Stimulated activated CD4-positive, alpha-beta T cell treated with anti-CD3 and anti-CD28 coated beads, Interleukin-4, amount 100 ng/mL, for 1 hour (primary cell): ENCODE measurements around the gene OAT.
A peak's percentile ranks its signal among the peaks of the same experiment; 100 is the strongest.

ENCODE experiments used
- DNase-seq: peaks from one replicate; pipeline ENCODE4 v3.0.0-alpha.2; 2020

The OAT gene

DNA sequence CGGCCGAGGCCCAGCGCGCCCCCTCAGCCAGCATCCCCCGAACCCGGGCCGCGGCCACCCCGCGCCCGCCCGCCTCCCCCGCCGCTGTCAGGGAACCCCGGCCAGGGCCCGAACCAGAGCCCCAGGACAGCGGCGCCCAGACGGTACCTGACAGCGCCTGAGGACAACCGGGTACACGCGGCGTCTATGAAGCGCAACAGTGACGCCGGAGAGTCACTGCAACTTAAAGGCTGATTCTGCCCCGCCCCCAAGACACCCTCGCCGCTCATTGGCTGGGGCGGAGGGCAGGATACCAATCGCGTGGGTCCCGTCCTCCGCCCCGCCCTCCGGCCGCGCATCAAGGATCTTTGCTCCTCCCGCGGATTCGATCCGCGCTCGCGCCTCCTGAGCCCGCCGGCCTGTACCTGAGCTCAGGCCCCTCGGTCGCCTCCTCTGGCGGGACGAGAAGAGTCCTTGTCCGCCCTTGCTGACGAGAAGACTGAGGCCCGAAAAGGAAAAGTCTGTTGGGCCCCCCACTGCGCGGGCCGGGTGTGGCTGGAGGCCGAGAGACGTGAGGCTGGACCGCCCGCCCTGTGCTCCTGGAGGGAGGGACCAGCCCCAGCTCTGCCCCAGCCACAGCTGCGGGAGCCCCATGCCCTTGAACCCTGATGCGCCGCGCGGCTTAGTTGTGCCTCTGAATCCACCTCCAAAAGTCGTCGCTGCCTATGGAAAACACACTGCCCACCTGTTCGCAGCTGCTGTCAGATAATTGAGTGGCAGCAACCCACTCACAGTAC is at the start of gene OAT:
OAT (minus strand) TSS at position 198 of the 776 bp plus-strand sequence. CDS start 6,752 bp downstream, outside the sequence.
- peak; percentile 97 for DNase-seq

DNA sequence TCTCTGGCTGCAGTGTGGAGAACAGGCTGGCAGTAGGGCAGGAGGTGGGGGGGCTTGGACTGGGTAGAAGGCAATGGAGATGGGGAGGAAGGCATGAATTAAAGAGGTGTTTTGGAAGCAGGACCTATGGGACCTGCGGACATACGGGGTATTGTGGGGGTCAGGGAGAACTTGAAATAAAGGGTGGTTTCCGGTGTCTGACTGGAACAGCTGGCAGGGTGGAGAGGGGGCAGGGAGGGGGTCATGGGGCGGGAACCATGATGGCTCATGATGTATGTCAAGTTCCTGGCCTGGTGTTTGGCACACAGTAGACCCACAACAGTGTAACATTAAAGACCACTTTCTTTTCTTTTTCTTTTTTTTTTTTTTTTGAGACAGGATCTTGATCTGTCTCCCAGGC is 48.4 kb upstream of the OAT start:
- no peak for DNase-seq

DNA sequence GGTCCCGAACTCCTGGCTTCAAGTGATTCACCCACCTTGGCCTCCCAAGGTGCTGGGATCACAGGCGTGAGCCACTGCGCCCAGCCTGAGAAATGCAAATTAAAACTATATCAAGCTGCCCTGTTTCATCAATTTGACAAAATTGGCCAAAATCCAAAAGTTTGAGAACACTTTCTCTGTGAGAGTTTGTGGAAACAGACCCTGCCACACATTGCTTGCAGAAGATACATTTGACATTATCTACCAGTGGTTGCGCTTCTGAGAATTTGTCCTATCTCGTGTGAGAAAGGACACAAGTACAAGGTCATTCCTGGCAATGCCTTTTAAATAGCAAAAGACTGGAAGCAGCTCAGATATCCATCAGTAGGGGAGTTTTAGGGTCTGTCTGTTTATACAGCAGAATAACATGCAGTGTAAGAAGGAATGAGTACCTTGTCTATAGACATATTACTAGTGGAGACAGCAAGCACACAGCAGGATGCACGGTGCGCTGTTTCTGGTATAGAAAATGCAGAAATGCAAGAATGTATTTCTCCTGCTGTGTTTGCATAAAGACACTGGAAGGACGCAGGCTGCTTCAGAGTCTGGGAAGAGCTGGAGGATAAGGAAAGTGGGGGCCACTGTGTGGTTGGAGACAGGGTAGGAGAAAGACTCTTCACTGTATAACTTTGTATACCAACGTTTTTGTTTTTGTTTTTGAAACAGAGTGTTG is 47.2 kb upstream of the OAT start:
- no peak for DNase-seq

- DNase-seq, result no peak
Observed at GRCh38 chr10:124465003-124465776, 46.5 kb upstream of the OAT start.

DNA sequence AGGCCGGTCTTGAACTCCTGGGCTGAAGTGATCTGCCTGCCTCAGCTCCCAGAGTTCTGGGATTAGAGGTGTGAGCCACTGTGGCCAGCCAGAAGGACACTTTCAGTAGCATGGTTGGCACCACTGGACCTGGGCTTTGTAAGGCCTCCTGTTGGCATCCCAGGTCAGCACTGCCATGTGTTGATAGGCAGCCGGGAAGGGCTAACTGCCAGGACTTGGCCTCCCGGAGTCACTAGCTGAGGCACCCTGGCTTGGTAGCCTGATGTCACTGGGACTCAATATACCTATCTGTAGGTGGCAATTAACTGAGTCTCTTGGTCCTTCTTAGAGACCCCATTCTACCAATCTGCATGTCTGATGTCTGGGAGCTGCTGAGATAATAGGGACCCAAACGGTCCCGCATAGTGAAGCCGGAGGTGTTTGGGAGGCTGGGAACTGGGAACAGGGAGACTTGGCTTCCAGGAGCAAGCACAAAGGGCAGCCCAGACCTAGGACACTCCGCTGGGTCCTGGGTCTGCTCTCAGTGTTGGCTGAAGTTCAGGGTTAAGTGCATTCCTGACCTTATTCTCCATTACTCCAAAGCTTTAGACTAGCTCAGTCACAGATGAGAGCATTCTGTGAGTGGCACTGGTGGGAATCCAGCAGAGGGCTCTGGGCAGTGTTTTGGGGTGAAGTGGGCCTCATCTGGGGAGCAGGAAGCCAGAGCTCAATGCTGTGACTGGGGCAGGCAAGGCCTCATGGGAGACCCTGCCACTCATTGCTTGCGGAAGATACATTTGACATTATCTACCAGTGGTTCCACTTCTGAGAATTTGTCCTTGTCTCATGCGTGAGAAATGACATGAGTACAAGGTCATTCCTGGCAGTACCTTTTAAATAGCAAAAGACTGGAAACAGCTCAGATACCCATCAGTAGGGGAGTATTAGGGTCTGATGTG is 45.6 kb upstream of the OAT start:
- DNase-seq, result no peak

DNA sequence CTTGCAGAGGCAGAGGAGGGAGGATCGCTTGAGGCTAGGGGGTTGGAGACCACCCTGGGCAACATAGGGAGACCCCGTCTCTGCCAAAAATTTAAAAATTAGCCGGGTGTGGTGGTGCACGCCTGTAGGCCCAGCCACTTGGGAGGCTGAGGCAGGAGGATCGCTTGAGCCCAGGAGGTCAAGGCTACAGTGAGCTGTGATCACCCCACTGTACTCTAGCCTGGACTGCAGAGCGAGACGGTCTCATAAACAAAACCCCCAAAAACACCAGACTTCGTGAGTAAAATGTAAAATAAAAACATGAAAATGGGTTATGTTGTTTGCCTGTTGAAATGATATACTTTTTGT is 43.6 kb upstream of the OAT start:
- no peak for DNase-seq

- peak; percentile 88 for DNase-seq
Observed at GRCh38 chr10:124461642-124462347, 43.1 kb upstream of the OAT start, which contains the start of gene LHPP. Gene LHPP, plus strand, starts transcription at chr10:124461823. Its CDS starts 40 bp downstream, at chr10:124461863.

DNA sequence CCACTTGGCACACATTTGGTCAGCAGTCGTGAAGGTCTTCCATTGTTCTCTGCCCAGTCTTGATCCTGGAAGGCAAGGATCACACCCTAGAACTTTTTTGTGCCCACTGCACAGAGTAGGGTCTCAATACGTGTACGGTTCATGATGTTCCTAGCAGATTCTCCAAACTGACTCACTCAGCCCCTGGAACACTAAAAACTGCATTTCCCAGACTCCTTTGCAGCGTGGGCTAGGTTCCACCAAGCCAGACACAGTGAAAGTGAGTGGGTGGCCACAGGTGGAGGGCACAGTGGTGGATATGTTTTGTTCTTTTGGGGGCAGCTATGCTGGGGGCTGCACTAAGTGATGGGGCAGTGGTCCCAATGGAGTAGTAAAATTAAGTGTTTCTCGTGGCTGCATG is 41.4 kb upstream of the OAT start:
- no peak for DNase-seq

- no peak for DNase-seq
Observed at GRCh38 chr10:124459395-124459794, 40.7 kb upstream of the OAT start.

GRCh38 chr10:124458889-124459288 is 40.2 kb upstream of the OAT start:
- DNase-seq, result no peak

GRCh38 chr10:124458473-124458872 is 39.8 kb upstream of the OAT start:
- DNase-seq, result no peak

- DNase-seq, result no peak
Observed at GRCh38 chr10:124455441-124455840, 36.7 kb upstream of the OAT start.

DNA sequence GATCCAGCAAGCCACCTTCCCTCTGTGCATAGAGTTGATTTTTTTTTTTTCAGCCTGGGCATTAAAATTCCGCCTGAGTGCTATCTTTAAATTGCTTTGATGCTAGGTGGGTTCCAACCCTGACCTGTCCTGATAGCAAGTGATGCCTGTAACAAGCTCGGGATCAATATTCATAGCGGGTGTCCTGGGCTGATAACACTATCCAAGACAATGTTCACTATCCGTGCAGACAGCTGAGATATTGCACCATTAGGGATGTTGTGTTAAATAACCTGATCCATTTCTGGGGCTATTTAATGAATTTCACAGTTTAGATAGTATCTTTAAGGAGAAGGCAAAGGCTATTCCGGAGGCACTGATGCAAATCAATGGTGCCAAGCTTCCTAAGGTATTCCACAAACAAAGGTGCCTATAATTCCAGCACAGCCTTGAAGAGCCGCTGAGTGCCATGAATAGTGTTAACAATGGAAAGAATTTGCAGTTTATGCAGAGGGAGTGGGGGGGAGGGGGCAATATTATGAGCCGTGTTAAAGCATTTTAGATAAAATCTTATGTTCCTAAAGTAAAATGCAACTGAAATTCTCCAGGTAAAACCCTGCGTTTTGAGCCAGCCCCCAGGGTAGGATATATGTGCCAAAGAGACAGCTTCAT is 35.4 kb upstream of the OAT start:
- no peak for DNase-seq

DNA sequence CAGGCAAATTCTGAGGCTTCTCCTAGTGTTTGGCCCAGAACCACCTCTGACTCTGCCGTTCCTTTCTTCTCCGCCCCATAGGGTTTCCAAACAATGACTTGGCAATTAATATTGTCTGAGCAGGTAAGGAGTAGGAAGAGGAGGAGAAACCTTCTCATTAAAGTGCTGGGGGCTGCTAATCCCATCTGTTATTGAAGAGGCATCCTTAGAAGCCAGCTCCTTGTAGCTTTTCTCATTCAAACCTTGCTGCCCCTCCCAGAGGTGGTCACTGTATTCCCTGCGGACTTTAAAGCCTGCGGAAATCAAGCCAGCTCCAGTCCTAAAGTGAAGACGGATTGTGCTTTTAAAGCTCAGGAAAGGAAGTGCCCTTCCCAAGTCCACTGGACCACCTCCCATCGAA is 32.6 kb upstream of the OAT start:
- DNase-seq, result no peak

- DNase-seq, result no peak
Observed at GRCh38 chr10:124450783-124451057, 32.0 kb upstream of the OAT start.

GRCh38 chr10:124450012-124450782 is 31.5 kb upstream of the OAT start, which contains the start of gene NKX1-2:
Gene NKX1-2, minus strand, starts transcription at chr10:124450035. Its CDS starts 92 bp downstream, at chr10:124449943.
- no peak for DNase-seq

- DNase-seq, result no peak
Observed at GRCh38 chr10:124449170-124450011, 30.7 kb upstream of the OAT start.

GRCh38 chr10:124448696-124449169 is 30.0 kb upstream of the OAT start:
- no peak for DNase-seq

DNA sequence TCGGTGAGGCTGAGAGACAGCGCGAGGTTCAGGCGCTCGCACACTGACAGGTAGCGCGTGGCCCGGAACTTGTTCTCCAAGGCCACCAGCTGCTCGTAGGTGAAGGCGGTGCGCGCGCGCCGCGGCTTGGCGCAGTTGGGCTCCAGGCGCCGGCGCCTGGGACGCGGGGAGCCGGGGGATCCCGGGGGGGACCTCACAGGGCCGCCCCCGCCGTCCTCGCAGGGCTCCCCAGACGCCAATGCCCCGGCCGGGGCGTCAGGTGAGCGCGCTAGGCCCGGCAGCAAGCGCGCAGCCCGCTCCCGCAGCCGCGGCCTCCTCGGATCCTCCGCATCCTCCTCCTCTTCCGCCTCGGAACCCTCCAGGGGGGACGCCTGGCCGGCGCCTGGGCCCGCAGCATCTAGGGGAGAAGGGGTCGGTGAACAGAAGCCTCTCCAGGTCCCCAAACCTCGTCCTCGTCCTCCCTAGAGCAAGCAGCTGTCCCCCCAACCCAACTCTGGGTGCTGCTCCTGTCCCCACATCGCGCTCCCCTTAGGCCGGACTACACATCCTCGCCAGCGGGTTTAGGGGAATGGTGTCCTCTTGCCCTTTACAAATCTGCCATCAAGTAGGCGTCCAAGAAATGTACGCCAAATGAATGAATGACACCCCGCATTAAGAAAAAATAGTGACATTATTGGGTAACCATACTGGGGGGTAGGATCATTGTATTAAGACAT is 29.2 kb upstream of the OAT start:
- no peak for DNase-seq
